ENCODE data around the gene NGB.

The NGB gene

DNA sequence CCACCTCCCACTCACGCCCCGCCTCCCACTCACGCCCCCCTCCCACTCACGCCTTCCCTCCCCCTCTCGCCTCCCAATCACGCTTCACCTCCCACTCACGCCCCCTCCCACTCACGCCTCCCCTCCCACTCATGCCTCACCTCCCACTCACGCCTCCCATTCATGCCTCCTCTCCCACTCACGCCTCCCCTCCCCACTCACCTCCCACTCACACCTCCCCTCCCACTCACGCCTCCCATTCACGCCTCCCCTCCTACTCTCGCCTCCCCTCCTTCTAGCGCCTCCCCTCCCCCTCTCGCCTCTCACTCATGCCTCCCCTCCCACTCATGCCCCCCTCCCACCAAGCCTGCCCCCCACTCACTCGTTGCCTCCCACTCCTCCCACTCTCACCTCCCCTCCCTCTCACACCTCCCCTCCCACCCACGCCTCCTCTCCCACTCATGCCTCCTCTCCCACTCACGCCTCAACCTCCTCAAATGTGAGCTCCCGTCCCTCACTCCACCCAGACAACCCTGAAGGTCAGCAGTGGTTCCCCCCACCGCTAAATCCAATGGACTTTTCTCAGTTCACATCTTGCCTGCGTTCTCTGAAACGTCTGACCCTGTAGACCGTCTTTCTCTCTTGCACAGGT is 49.6 kb downstream of the NGB start:
- H3K9me3 ChIP-seq (ENCODE audit: control insufficient read depth, insufficient read depth, low read length), result no peaks in the 10 kb centered on the region
- no peaks in the 10 kb centered on the region for H3K36me3 ChIP-seq (ENCODE audit: insufficient read depth, low read length)
- H3K4me1 ChIP-seq (ENCODE audit: insufficient read depth, low read length), result peaks cover 48% of the 10 kb centered on the region

DNA sequence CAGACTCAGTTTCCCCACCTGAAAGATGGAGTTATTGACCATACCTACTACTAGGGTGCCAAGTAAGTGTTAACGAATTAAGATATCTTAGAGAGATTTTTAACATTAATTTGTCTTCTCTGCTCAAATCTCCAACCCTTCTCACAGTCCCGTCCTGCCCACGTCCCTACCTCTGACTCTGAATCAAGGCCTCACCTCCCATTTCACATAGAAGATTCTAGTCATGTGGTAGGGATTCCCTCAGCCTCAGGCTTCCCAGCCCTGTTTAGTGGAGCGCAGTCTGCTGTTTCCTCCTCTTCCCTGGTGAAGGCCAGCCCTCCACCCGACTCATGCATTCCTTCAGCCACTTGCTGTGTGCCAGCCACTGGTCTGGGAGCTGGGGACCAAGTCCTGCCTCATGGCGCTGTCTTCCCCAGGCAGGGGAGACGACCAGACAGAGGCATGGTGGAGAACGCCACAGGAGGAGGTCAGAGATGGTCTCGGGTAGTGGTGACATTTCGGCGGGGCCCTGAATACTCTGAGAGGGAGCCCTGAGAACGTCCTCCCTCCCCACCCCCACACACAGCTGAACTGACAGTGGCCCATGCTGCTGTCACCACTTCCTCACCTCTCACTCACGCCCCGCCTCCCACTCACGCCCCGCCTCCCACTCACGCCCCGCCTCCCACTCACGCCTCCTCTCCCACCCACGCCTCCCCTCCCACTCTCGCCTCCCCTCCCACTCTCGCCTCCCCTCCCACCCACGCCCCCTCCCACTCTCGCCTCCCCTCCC is 50.6 kb downstream of the NGB start:
- no peaks in the 10 kb centered on the region for H3K9me3 ChIP-seq (ENCODE audit: control insufficient read depth, insufficient read depth, low read length)
- no peak overlapping the region for H3K9ac ChIP-seq (ENCODE audit: low read depth, low read length)
- H3K36me3 ChIP-seq (ENCODE audit: insufficient read depth, low read length), result no peaks in the 10 kb centered on the region
- peaks cover 43% of the 10 kb centered on the region for H3K4me1 ChIP-seq (ENCODE audit: insufficient read depth, low read length)

More for the DNA sequence above, 49.6 kb downstream of the NGB start:
- no peak overlapping the region for H3K9ac ChIP-seq (ENCODE audit: low read depth, low read length)

DNA sequence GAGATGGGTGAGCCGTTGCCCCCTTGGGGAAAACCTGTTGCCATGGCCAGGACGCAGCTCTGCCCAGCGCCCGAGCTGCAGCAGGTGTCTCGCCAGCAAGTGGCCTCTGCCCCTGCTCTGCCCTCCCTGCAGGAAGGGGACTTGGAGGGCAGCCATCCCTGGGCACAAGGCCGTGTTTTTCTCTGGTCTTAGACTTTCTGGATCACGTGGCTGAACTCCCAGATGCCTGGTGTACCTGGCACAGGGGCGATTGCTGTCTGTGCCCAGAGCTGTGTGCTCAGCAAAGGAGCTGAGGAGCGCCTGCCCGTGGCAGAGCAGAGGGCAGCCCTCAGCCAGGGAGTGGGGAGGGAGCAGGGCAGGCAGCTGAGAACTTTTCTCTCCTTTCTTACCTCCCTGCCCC is 51.4 kb downstream of the NGB start:
- no peak overlapping the region for H3K9ac ChIP-seq (ENCODE audit: low read depth, low read length)
- H3K4me1 ChIP-seq (ENCODE audit: insufficient read depth, low read length), result peaks cover 36% of the 10 kb centered on the region
- no peaks in the 10 kb centered on the region for H3K36me3 ChIP-seq (ENCODE audit: insufficient read depth, low read length)
- H3K9me3 ChIP-seq (ENCODE audit: control insufficient read depth, insufficient read depth, low read length), result no peaks in the 10 kb centered on the region

DNA sequence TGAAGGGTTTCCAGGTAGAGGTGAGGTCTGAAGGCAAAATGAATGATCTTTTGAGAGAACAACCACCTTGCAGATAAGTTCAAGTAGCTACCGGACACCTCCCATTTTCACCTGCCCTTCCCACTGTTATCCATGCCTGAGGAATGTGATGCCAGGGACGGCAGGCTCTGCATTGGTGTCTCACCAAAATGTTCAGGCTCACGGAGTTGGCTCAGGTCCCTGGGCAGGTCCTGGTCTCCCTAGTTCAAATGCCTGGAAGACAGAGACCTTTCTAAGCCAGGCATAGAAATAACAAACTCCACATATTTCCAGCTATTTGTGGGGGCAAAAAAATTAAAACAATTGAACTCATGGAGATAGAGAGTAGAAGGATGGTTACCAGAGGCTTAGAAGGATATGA is 53.5 kb downstream of the NGB start:
- no peaks in the 10 kb centered on the region for H3K36me3 ChIP-seq (ENCODE audit: insufficient read depth, low read length)

More for the DNA sequence above, 53.5 kb downstream of the NGB start:
- Histone ChIP-seq H3K9ac (ENCODE audit: low read depth, low read length) (no peak overlapping the region), H3K9me3 (ENCODE audit: control insufficient read depth, insufficient read depth, low read length) (no peaks in the 10 kb centered on the region), H3K4me1 (ENCODE audit: insufficient read depth, low read length) (peaks cover 21% of the 10 kb centered on the region)

Measured in ES-I3 (cell line).